IMR-90 (cell line): Measurements from ENCODE around the gene CSNK1G2. TPM values are rescaled to one million over a fixed set of nuclear protein-coding genes. Genes with fewer than 3 reads are reported as not detected.

Experiments used
- ATAC-seq: fragments of 200-7000 bp; cut with Tn5 transposase; 2 replicates; pipeline ENCODE4 v1.9.1; 2020; ENCODE audit warnings: low read depth, mild to moderate bottlenecking, moderate library complexity
- BruUV-seq: library from RNA; stranded (reverse); fragments of 400-500 nt; replicated peaks from 2 replicates; lab custom pipeline; 2021; lab: Mats Ljungman, UMichigan
- CTCF ChIA-PET: fragments of 300-600 bp; formaldehyde crosslinking; extraction: SDS; loops from one replicate; lab custom pipeline; 2021; ENCODE audit warnings: antibody characterized with exemption; lab: Yijun Ruan, JAX
- POLR2A ChIA-PET: fragments of 300-600 bp; sonication (Branson Sonifier 250); formaldehyde crosslinking; loops from one replicate; lab custom pipeline; 2022; ENCODE audit warnings: antibody characterized with exemption; ENCODE audit not compliant: unreplicated experiment; lab: Charles Lee
- DNase-seq: peaks from one replicate; pipeline ENCODE4 v3.0.0; 2013
- H2AFZ ChIP-seq: replicated peaks from 2 replicates; pipeline ENCODE3; 2013; ENCODE audit warnings: low read length, mild to moderate bottlenecking; ENCODE audit not compliant: poor library complexity
- H2AK5ac ChIP-seq: 2 replicates; pipeline ENCODE4 v1.6.1; 2013; ENCODE audit warnings: low read depth, low read length, inconsistent platforms
- H2AK9ac ChIP-seq: replicated peaks from 2 replicates; pipeline ENCODE3; 2013; ENCODE audit warnings: mild to moderate bottlenecking, low read depth, low read length, moderate library complexity; ENCODE audit not compliant: poor library complexity
- H2BK120ac ChIP-seq: 2 replicates; pipeline ENCODE4 v1.6.1; 2013; ENCODE audit warnings: low read depth, low read length, inconsistent platforms
- H2BK15ac ChIP-seq: 3 replicates; pipeline ENCODE4 v1.6.1; 2013; ENCODE audit warnings: low read depth, low read length, inconsistent platforms
- H2BK20ac ChIP-seq: 2 replicates; pipeline ENCODE4 v1.6.1; 2013; ENCODE audit warnings: low read depth, mild to moderate bottlenecking, inconsistent platforms, low read length, moderate library complexity
- H2BK5ac ChIP-seq: 2 replicates; pipeline ENCODE4 v1.6.1; 2013; ENCODE audit warnings: mild to moderate bottlenecking, low read depth, low read length, inconsistent platforms; ENCODE audit not compliant: poor library complexity, severe bottlenecking
- H3K14ac ChIP-seq: replicated peaks from 2 replicates; pipeline ENCODE4 v1.6.1; 2013; ENCODE audit warnings: low read depth, low read length, inconsistent platforms
- H3K18ac ChIP-seq: 2 replicates; pipeline ENCODE4 v1.6.1; 2013; ENCODE audit warnings: low read depth, low read length, control low read depth
- H3K23ac ChIP-seq: 2 replicates; pipeline ENCODE4 v1.6.1; 2013; ENCODE audit warnings: low read depth, low read length, inconsistent platforms
- H3K27ac ChIP-seq: 2 replicates; pipeline ENCODE4 v1.5.1; 2013; ENCODE audit warnings: mild to moderate bottlenecking, control low read depth, low read length; ENCODE audit not compliant: insufficient read depth
- H3K27me3 ChIP-seq: 2 replicates; pipeline ENCODE4 v1.6.1; 2013; ENCODE audit warnings: low read length; ENCODE audit not compliant: control insufficient read depth, insufficient read depth
- H3K36me3 ChIP-seq: 2 replicates; pipeline ENCODE4 v1.6.1; 2013; ENCODE audit warnings: low read length, mixed read lengths; ENCODE audit not compliant: control insufficient read depth, insufficient read depth
- H3K4ac ChIP-seq: 2 replicates; pipeline ENCODE4 v1.6.1; 2013; ENCODE audit warnings: low read depth, low read length, inconsistent platforms
- H3K4me1 ChIP-seq: 2 replicates; pipeline ENCODE4 v1.6.1; 2013; ENCODE audit warnings: low read length, mixed read lengths; ENCODE audit not compliant: control insufficient read depth, insufficient read depth
- H3K4me2 ChIP-seq: 2 replicates; pipeline ENCODE4 v1.6.1; 2013; ENCODE audit warnings: low read depth, mild to moderate bottlenecking, control low read depth, low read length, moderate library complexity
- H3K4me3 ChIP-seq: 2 replicates; pipeline ENCODE4 v1.5.1; 2013; ENCODE audit warnings: low read depth, mild to moderate bottlenecking, control low read depth, low read length, moderate library complexity; ENCODE audit not compliant: insufficient read depth
- H3K56ac ChIP-seq: 2 replicates; pipeline ENCODE4 v1.6.1; 2013; ENCODE audit warnings: low read length, inconsistent platforms; ENCODE audit not compliant: insufficient read depth; ENCODE audit errors: extremely low read depth
- H3K79me1 ChIP-seq, 2 experiments: 2 replicates each; pipeline ENCODE4 v1.6.1; 2013; ENCODE audit warnings: low read length in 2 of 2, inconsistent platforms in 1 of 2, low read depth in 1 of 2
- H3K9ac ChIP-seq: 2 replicates; pipeline ENCODE4 v1.6.1; 2013; ENCODE audit warnings: low read depth, low read length, control low read depth
- H3K9me1 ChIP-seq: 2 replicates; pipeline ENCODE4 v1.6.1; 2013; ENCODE audit warnings: low read length, inconsistent platforms; ENCODE audit not compliant: insufficient read depth
- H3K9me3 ChIP-seq: 2 replicates; pipeline ENCODE4 v1.6.1; 2013; ENCODE audit warnings: low read length; ENCODE audit not compliant: control insufficient read depth, insufficient read depth
- H4K20me1 ChIP-seq: 2 replicates; pipeline ENCODE4 v1.6.1; 2013; ENCODE audit warnings: low read length, inconsistent platforms; ENCODE audit not compliant: insufficient read depth
- H4K5ac ChIP-seq: 2 replicates; pipeline ENCODE4 v1.6.1; 2013; ENCODE audit warnings: mild to moderate bottlenecking, low read depth, low read length, control low read depth
- H4K8ac ChIP-seq, 2 experiments: 2 replicates each; pipeline ENCODE4 v1.6.1; 2013; ENCODE audit warnings: low read depth in 2 of 2, low read length in 2 of 2, control low read depth in 1 of 2, inconsistent platforms in 1 of 2
- H4K91ac ChIP-seq: 2 replicates; pipeline ENCODE4 v1.6.1; 2013; ENCODE audit warnings: low read depth, low read length, inconsistent platforms; ENCODE audit not compliant: insufficient read depth
- BHLHE40 ChIP-seq: fragments of 150-350 bp; IDR thresholded peaks from 2 replicates; pipeline ENCODE4 v1.6.1; 2016; ENCODE audit warnings: mild to moderate bottlenecking, low read depth, low read length
- CEBPB ChIP-seq: IDR thresholded peaks from 2 replicates; pipeline ENCODE4 v1.6.1; 2012; ENCODE audit warnings: low read depth, low read length, improper control_type of control experiment
- CHD1 ChIP-seq: IDR thresholded peaks from 2 replicates; pipeline ENCODE4 v1.6.1; 2012; ENCODE audit warnings: low read depth, low read length, improper control_type of control experiment
- FOS ChIP-seq: fragments of 150-350 bp; IDR thresholded peaks from 2 replicates; pipeline ENCODE4 v1.6.1; 2016; ENCODE audit warnings: low read depth, low read length
- MAFK ChIP-seq: IDR thresholded peaks from 2 replicates; pipeline ENCODE4 v1.6.1; 2012; ENCODE audit warnings: low read depth, low read length, improper control_type of control experiment
- MAZ ChIP-seq: IDR thresholded peaks from 2 replicates; pipeline ENCODE4 v1.6.1; 2012; ENCODE audit warnings: low read depth, mild to moderate bottlenecking, low read length, improper control_type of control experiment, moderate library complexity, borderline replicate concordance
- MXI1 ChIP-seq: IDR thresholded peaks from 2 replicates; pipeline ENCODE4 v1.6.1; 2012; ENCODE audit warnings: low read depth, mild to moderate bottlenecking, low read length, moderate library complexity, borderline replicate concordance
- NFE2L2 ChIP-seq: fragments of 150-350 bp; IDR thresholded peaks from 2 replicates; pipeline ENCODE4 v1.6.1; 2016; ENCODE audit warnings: low read depth, mild to moderate bottlenecking, low read length
- POLR2A ChIP-seq: IDR thresholded peaks from 2 replicates; pipeline ENCODE4 v1.6.1; 2012; ENCODE audit warnings: mild to moderate bottlenecking, low read depth, low read length
- RAD21 ChIP-seq: IDR thresholded peaks from 2 replicates; pipeline ENCODE4 v1.6.1; 2012; ENCODE audit warnings: low read length, improper control_type of control experiment
- RCOR1 ChIP-seq: IDR thresholded peaks from 2 replicates; pipeline ENCODE4 v1.6.1; 2012; ENCODE audit warnings: mild to moderate bottlenecking, low read length, improper control_type of control experiment; ENCODE audit not compliant: insufficient replicate concordance
- RFX5 ChIP-seq: IDR thresholded peaks from 2 replicates; pipeline ENCODE4 v1.8.0; 2012; ENCODE audit warnings: low read depth, mild to moderate bottlenecking, low read length, moderate library complexity
- SMC3 ChIP-seq: fragments of 150-350 bp; IDR thresholded peaks from 2 replicates; pipeline ENCODE4 v1.6.1; 2016; ENCODE audit warnings: low read depth, mild to moderate bottlenecking, antibody characterized with exemption, low read length, moderate library complexity
- WGBS, 2 experiments: methylation state at CpG; one replicate each; pipeline versions ENCODE4 v1.1.5 to v1.1.7; 2013; ENCODE audit warnings: missing lambda C conversion rate in 2 of 2; ENCODE audit not compliant: insufficient read length in 1 of 2; ENCODE audit errors: extremely low coverage in 2 of 2; 5-methylcytosine and 5-hydroxymethylcytosine counted together
- dilution Hi-C: fragments of 300-500 bp; cut with HindIII; formaldehyde crosslinking; loops from one replicate; pipeline ENCODE4 v1.14.3; 2018; ENCODE audit warnings: low sequenced_read_pairs; ENCODE audit not compliant: unreplicated experiment
- in situ Hi-C: fragments of 300-500 bp; cut with MboI; formaldehyde crosslinking; loops from 3 replicates; pipeline ENCODE4 v1.14.3; 2019; ENCODE audit warnings: low sequenced_read_pairs, inconsistent platforms, mixed read lengths
- intact Hi-C: fragments of 100-400 bp; cut with micrococcal nuclease; formaldehyde crosslinking; loops from 2 replicates; pipeline ENCODE4 v1.10.0; 2022
- polyA plus RNA-seq, 3 experiments: library from polyadenylated mRNA; depleted of rRNA; stranded (reverse); fragments of >200 nt; gene quantifications; 2 replicates each; pipeline ENCODE4 v1.2.3, GENCODE V29; 2012; ENCODE audit warnings: low replicate concordance in 1 of 3
- total RNA-seq: library from RNA; depleted of rRNA; stranded (reverse); fragments of >200 nt; gene quantifications from 2 replicates; pipeline ENCODE4 v1.2.3, GENCODE V29; 2012
- TF ChIP-seq, protein P1 (sequence below): fragments of 150-350 bp; IDR thresholded peaks from 2 replicates; pipeline ENCODE4 v1.6.1; 2017; ENCODE audit warnings: mild to moderate bottlenecking, antibody characterized with exemption, low read length, low read depth
- TF ChIP-seq, protein P2 (sequence below): fragments of 150-350 bp; IDR thresholded peaks from 2 replicates; pipeline ENCODE4 v1.6.1; 2016; ENCODE audit warnings: low read depth, mild to moderate bottlenecking, low read length, moderate library complexity, borderline replicate concordance
- TF ChIP-seq, protein P3 (sequence below): conservative IDR thresholded peaks from 2 replicates; pipeline ENCODE4 v1.5.1; 2012; ENCODE audit warnings: mild to moderate bottlenecking, low read depth, low read length, improper control_type of control experiment

Gene CSNK1G2
- total and polyA plus RNA-seq, 2 of the 4 experiments (the other 2 are of a cell fraction): 38.0 to 96.3 TPM

DNA sequence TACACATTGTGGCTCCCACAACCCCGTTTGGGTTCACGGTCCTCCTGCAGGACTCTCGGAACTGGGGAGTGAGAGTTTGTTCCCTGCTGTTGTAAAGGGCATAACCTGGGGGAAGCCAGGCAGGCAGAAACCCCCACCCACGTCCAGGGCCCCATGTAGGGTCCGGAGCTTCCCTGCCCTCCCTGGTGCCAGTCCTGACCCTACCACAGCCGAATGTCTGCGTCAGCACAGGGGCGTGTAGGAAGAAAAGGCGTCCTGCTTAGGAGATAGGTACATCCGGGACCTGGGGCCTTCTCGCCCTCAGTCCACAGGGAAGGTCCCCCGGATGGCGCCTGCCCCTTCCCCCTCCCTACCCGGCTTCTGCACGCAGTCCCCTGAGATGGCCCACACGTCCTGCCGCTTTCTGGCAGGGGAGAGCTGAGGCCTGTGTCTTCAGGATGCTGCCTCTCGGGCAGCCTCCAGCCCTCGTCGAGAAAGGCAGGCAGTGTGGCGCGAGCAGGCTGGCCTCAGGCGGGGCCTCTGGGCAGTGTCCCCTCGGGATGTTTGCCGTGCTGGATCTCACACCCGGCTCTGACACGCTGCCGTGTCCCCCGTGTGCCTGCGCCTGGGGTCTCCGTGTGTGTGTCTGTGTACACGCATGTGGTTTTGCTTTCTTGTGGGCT, 19.1 kb downstream of the CSNK1G2 start:
- ChIA-PET POLR2A (no interaction called here), CTCF (no interaction called here)
- 93% methylated on average over 15 of the region's 32 CpGs; no CpG with 5 or more reads in 1 of the 2 experiments for WGBS, 2 experiments
- Histone ChIP-seq H2BK15ac (no peak overlapping the region), H2AK9ac (no peak overlapping the region), H3K27ac (no peak overlapping the region), H3K4me2 (no peak overlapping the region), H3K9ac (no peak overlapping the region), H3K23ac (no peak overlapping the region), H4K91ac (no peak overlapping the region), H2AK5ac (no peak overlapping the region), H3K36me3 (peaks cover 5% of the 10 kb centered on the region), H2AFZ (no peak overlapping the region), H4K20me1 (peaks cover 77% of the 10 kb centered on the region), H3K79me1 (peaks cover 7 to 63% of the 10 kb centered on the region in 2 experiments), H2BK5ac (no peak overlapping the region), H3K4me1 (no peaks in the 10 kb centered on the region), H3K9me1 (peaks cover 6% of the 10 kb centered on the region; the same call in 1 of the 2 replicates), H2BK20ac (no peak overlapping the region), H3K18ac (no peak overlapping the region), H3K4ac (no peak overlapping the region), H4K5ac (no peak overlapping the region), H3K27me3 (no peaks in the 10 kb centered on the region), H4K8ac (no peak overlapping the region), H3K56ac (no peak overlapping the region), H3K14ac (no peak overlapping the region), H3K9me3 (no peaks in the 10 kb centered on the region), H2BK120ac (no peak overlapping the region), H3K4me3 (no peak overlapping the region)
- intact Hi-C loops (no loop called here), dilution Hi-C loops (no loop called here), in situ Hi-C loops (no loop called here)
- DNase-seq (no peak), ATAC-seq (no peak)
- BruUV-seq: no TSS peak
- TF ChIP-seq MAFK (no peak), NFE2L2 (no peak), CEBPB (no peak), CHD1 (no peak), SMC3 (no peak), POLR2A (no peak), BHLHE40 (no peak), MXI1 (no peak), RFX5 (no peak), MAZ (no peak), RAD21 (no peak), RCOR1 (no peak), FOS (no peak)
- TF ChIP-seq, protein P1, sequence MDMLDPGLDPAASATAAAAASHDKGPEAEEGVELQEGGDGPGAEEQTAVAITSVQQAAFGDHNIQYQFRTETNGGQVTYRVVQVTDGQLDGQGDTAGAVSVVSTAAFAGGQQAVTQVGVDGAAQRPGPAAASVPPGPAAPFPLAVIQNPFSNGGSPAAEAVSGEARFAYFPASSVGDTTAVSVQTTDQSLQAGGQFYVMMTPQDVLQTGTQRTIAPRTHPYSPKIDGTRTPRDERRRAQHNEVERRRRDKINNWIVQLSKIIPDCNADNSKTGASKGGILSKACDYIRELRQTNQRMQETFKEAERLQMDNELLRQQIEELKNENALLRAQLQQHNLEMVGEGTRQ: no peak
- TF ChIP-seq, protein P2, sequence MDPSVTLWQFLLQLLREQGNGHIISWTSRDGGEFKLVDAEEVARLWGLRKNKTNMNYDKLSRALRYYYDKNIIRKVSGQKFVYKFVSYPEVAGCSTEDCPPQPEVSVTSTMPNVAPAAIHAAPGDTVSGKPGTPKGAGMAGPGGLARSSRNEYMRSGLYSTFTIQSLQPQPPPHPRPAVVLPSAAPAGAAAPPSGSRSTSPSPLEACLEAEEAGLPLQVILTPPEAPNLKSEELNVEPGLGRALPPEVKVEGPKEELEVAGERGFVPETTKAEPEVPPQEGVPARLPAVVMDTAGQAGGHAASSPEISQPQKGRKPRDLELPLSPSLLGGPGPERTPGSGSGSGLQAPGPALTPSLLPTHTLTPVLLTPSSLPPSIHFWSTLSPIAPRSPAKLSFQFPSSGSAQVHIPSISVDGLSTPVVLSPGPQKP: no peak
- TF ChIP-seq, protein P3, sequence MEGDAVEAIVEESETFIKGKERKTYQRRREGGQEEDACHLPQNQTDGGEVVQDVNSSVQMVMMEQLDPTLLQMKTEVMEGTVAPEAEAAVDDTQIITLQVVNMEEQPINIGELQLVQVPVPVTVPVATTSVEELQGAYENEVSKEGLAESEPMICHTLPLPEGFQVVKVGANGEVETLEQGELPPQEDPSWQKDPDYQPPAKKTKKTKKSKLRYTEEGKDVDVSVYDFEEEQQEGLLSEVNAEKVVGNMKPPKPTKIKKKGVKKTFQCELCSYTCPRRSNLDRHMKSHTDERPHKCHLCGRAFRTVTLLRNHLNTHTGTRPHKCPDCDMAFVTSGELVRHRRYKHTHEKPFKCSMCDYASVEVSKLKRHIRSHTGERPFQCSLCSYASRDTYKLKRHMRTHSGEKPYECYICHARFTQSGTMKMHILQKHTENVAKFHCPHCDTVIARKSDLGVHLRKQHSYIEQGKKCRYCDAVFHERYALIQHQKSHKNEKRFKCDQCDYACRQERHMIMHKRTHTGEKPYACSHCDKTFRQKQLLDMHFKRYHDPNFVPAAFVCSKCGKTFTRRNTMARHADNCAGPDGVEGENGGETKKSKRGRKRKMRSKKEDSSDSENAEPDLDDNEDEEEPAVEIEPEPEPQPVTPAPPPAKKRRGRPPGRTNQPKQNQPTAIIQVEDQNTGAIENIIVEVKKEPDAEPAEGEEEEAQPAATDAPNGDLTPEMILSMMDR: no peak
